ENCODE measurements around the gene PRKCG. TPM values are rescaled to one million over a fixed set of nuclear protein-coding genes. Genes with fewer than 3 reads are reported as not detected.

The PRKCG gene
- total RNA-seq, 1 donor from 2014 or later, result 1.2 TPM

DNA sequence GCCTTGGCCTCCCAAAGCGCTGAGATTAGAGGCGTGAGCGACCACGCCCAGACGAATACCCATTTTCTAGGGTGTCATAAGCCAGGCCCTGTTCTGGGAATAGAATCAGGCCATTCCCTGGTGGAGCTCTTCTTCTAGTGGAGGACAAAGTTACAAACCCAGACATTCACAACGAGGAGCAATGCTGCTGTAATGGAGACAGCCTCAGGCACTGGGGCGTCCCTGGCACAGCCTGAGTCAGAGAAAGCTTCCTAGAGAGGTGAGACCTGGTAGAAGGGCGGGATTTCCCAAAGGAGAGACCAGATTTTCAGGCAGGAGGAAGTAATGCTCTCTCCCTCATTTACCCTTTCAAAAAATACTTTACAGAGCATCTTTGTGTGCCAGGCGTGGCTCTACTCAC is 12.7 kb downstream of the PRKCG start:
- DNase-seq (ENCODE audit: low spot score in 2 of 2) (no peak), FAIRE-seq (no peak)

DNA sequence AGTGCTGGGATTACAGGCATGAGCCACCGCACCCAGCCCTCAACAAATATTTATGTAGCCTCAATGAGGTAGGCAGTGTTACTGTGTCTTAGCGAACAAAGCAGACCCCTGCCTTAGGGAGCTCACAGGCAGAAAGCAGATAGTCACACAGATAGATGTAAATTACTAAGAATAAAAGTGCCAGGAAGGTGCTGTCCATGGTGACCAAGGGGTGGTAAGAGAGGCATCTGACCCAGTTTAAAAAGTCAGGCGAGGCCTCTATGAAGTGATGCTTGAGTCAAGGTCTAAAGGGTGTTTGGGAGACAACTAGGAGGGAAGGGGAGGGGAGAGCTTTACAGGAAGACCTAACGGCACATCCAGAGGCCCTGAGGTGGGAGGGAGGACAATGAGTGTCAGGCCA is 14.7 kb downstream of the PRKCG start:
- no peak for FAIRE-seq
- no peak for DNase-seq (ENCODE audit: low spot score in 2 of 2)

DNA sequence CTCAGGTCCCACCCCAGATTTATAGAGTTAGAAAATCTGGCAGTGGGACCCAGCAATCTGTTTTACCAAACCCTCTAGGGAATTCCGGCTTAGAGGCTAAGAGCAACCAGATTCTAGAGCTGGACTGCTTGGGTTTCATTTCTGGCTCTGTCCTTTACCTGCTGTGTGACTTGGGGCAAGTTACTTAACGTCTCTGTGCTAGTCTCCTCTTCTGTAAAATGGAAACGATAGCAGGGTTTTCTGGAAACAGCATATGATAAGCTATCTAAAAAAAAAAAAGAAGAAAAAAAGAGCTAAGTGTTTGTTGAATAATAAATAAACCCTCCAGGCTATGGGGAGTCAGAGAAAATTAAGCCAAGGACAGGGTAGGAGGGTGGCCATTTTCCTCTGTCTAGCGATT is 15.5 kb downstream of the PRKCG start:
- FAIRE-seq, result no peak

DNA sequence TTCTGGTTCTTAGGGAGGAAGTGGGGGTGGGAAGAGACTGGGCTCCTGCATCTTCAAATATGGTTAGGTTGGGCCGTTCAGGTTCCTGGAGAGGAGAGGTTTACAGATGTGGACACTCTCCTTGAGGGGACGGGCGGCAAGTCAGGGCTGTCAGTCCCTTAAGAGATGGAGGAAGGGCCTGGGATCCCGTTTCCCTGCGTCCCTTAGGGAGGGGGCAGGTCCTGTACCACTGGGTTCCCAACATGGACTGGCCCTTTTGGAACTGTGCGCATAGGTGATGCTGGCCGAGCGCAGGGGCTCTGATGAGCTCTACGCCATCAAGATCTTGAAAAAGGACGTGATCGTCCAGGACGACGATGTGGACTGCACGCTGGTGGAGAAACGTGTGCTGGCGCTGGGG is 16.2 kb downstream of the PRKCG start:
- no peak for FAIRE-seq
- no peak for DNase-seq (ENCODE audit: low spot score in 2 of 2)

More for the DNA sequence above, 15.5 kb downstream of the PRKCG start:
- DNase-seq (ENCODE audit: low spot score in 2 of 2), result no peak

DNA sequence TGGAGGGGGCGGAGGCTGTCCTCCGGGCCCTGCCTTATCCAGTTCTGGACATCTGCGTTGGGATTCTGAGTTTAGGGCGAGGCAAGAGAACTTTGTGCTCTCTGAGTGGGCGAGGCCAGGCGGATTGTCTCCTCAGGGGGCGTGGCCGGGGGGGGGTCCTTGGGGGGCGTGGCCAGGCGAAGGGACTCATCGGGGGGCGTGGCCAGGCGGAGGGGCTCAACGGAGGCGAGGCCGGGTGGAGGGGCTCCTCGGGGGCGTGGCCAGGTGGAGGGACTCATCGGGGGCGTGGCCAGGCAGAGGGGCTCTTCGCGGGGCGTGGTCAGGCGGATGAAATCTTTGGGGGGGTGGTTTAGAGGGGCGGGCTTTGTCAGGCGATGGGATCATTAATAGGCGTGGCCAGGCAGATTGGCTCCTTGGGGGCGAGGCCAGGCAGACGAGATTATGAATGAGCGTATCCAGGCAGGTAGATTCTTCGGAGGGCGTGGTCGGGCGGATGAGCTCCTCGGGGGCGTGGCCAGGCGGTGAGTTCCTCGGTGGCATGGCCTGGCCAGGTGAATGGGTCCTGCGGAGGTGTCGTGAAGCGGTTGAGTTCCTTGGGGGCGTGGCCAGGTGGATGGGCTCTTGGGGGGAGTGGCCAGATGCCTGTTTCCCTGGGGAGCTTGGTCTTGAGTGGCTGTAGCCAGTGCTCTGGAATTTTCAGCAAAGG is 16.8 kb downstream of the PRKCG start:
- FAIRE-seq (no peak), DNase-seq (ENCODE audit: low spot score in 2 of 2) (no peak)

DNA sequence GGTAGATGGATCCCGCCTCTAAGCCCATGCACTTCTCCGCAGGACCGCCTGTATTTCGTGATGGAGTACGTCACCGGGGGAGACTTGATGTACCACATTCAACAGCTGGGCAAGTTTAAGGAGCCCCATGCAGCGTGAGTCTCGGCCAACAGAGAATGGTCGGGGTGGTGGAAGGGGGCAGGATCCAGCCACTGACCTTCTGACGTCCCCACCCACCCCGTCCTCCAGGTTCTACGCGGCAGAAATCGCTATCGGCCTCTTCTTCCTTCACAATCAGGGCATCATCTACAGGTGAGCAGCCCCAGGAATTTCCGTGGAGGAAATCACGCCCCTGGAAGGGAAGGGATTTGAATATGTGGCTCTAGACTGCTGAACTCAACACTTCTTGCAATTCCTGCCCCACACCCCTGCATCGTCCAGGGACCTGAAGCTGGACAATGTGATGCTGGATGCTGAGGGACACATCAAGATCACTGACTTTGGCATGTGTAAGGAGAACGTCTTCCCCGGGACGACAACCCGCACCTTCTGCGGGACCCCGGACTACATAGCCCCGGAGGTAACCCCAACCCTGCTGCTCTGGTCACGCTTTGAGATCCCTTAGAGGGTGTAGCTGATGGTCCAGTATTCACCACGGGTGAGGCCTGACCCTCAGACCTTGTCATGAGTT is 18.3 kb downstream of the PRKCG start:
- no peak for DNase-seq (ENCODE audit: low spot score in 2 of 2)
- no peak for FAIRE-seq

DNA sequence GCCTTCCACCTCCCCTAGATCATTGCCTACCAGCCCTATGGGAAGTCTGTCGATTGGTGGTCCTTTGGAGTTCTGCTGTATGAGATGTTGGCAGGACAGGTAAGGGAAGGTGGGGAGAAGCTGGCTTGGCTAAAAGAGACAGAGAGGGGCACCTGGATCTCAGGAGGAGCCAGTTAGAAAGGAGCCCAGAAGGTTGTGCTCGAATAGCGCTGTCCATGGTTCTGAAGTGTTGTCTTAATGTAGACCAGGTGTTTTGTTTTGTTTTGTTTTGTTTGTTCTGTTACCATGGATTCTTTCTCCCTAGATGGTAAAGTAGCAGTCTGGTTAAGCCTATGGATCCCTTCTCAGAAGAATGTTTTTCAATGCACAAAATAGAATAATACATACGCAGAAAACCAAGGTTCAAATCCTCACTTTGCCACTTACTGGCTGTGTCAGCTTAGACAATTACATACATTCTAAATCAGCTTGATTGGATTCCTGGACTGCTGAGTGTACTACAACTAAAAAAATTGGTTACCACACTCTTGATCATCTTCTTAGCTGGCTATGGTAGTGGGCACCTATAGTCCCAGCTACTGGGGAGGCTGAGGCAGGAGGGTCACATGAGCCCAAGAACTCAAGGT is 21.2 kb downstream of the PRKCG start:
- DNase-seq (ENCODE audit: low spot score in 2 of 2), result no peak
- no peak for FAIRE-seq

DNA sequence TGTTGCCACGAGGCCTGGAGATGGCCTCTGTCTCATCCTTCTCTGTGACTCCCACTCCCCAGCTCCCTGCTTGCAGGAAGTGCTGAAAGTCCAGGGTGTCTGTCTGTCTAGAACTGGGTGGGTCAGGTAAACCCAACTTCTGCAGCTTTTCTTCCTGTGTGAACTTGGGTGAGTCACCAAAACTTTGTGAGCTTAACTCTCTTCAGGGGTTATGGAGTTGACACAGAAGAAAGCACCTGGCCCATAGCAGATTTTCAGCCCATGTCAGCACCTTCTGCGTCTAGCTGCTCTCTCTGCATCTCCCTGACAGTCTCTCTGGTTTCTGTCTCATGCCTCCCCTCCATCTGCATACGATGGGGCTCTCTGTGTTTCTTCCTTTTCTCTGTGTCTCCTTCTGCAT is 22.9 kb downstream of the PRKCG start:
- no peak for FAIRE-seq

DNA sequence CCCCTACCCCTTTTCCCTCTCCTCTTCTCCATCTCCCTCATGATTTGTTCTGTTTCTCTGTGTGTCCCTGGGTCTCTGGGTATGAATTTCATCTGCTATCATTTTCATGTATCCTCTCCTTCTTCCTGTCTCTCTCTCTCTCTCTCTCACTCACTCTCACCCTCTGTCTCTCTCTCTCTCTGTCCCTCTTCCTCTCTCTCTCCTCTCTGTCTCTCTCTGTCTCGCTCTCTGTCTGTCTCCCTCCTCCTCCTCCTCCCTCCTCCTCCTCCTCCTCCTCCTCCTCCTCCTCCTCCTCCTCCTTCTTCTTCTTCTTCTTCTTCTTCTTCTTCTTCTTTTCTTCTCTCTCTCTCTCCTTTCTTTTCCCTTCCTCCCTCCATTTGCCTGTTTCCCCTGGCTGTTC is 23.8 kb downstream of the PRKCG start:
- FAIRE-seq, result no peak
- no peak for DNase-seq (ENCODE audit: low spot score in 2 of 2)

More for the DNA sequence above, 22.9 kb downstream of the PRKCG start:
- DNase-seq (ENCODE audit: low spot score in 2 of 2), result no peak

DNA sequence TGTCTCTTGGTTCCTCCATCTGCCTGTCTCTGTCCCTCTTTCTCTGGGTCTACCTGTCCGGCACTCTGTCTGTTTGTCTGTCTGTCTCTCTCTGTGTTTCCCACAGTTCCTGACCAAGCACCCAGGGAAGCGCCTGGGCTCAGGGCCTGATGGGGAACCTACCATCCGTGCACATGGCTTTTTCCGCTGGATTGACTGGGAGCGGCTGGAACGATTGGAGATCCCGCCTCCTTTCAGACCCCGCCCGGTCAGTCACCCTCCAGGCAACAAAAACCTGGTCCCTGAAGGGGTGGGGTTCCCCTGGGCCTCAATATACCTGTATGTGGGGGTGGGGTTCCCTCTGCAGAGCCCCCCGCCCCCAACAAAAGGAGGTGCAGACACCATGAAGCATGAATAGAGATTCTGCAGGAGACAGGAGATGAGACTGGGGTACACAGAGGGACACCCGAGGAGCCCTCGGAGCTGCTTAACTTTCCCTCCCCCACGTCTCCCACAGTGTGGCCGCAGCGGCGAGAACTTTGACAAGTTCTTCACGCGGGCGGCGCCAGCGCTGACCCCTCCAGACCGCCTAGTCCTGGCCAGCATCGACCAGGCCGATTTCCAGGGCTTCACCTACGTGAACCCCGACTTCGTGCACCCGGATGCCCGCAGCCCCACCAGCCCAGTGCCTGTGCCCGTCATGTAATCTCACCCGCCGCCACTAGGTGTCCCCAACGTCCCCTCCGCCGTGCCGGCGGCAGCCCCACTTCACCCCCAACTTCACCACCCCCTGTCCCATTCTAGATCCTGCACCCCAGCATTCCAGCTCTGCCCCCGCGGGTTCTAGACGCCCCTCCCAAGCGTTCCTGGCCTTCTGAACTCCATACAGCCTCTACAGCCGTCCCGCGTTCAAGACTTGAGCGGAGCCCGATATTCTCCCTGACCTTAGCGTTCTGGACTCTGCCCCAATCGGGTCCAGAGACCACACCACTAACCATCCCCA is 24.5 kb downstream of the PRKCG start:
- DNase-seq (ENCODE audit: low spot score in 2 of 2) (peak; percentile 74 to 79), FAIRE-seq (no peak)

DNA sequence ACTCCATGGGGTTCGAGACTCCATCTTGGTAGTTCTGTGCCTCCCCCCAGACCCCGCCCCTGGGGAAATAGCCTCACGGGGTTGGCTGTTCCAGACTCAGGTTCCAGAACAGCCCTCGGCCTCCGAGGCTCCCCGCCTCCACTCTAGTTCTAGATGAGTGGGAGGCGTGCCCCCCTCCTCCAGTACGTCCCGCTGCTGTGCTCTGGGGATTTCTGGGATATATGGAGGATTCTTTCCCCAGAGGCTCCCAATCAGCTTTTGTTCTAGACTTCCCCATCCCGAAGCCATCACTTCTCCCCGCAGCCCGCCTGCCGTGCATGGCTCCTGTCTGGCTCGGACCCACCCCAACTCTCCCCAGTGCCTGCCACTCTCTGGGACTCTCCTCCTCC is 25.2 kb downstream of the PRKCG start:
- DNase-seq (ENCODE audit: low spot score in 2 of 2), result no peak

DNA sequence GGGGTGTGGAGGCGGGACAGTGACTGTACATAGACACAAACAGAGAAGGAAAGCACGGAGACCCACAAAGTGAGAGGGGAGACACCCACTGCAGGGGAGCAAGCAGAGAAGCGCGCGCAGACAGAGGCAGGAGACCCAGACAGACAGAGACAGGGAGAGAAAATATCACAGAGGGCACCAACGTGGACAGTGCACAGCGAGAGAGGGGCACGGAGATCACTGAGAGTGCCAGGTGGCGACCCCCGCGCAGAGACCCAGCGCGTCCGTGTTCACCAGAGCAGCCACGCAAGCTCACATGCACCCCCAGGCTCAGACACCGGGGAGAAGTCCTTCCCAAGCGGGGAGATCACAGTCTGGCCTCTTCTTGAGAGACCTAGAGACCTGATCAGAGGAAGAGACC is 25.7 kb downstream of the PRKCG start:
- no peak for FAIRE-seq
- DNase-seq (ENCODE audit: low spot score in 2 of 2), result no peak

More for the DNA sequence above, 25.2 kb downstream of the PRKCG start:
- no peak for FAIRE-seq

DNA sequence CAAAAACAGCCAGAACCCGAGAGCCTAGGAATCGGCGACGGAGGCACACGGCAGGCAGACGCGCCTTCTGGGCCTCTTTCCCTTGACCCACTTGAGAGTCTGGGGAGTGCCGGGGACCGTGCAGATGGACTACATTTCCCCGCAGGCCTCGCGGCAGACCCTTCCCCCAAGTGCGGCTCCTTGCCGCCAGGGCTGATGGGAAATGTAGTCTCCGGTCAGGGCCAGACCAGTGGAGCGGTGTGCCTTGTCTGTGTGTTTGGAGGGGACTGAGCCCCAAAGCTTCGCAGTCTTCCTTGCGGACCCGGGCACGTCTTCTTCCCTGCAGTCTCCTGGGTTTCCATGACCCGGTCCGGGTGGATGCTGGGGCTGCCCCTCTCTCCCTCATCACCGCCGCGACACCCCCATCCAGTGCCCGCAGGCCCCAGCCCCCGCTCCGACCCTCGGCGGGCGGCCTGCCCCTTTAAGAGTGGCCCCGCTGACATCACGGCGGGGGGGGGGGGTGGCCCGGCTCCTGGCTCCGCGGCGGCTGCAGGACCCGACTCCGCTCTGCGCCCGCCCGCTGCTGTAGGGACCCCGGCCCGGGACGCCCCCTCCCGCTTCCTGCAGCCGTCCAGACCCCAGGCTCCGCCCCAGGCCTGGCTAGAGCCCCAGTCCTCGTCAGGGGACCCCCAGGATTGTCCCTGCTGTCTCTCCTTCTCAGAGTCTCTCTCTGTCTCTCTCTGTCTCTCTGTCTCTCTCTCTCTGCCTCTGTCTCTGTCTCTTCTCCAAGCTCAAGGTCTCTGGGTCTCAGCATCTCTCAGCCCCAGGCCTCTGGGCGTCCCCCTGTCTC is 26.3 kb downstream of the PRKCG start:
- DNase-seq (ENCODE audit: low spot score in 2 of 2) (peak; percentile 82 to 94), FAIRE-seq (no peak)

DNA sequence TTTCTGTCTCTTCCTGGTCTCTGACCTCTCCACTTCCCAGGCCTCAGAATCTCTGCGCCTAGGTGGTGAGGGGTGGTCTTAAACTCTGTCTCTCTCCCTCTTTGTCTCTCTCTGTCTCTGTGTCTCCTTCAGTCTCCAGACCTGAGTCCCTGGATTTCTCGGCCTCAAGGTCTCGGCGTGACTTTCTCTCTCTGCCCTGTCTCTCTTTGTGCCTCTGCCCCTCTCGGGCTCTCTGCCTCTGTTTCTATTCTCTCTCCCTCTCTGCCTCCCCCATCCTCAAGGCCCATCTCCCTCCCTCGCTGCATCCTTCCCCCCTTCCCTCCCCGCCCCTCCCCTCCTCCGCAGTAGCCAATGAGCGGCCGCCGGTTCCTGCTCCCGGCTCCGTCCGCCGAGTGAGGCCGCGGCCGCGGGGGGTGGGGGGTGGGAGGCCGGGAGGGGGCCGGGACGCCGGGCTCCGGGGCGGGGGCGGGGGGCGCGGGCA is 27.0 kb downstream of the PRKCG start, which contains the start of gene CACNG7:
Gene CACNG7, plus strand, starts transcription at position 344 of the 481 bp plus-strand sequence. CDS start 3,554 bp downstream, outside the sequence.
- FAIRE-seq, result no peak
- peak; percentile 82 to 88 for DNase-seq (ENCODE audit: low spot score in 2 of 2)

DNA sequence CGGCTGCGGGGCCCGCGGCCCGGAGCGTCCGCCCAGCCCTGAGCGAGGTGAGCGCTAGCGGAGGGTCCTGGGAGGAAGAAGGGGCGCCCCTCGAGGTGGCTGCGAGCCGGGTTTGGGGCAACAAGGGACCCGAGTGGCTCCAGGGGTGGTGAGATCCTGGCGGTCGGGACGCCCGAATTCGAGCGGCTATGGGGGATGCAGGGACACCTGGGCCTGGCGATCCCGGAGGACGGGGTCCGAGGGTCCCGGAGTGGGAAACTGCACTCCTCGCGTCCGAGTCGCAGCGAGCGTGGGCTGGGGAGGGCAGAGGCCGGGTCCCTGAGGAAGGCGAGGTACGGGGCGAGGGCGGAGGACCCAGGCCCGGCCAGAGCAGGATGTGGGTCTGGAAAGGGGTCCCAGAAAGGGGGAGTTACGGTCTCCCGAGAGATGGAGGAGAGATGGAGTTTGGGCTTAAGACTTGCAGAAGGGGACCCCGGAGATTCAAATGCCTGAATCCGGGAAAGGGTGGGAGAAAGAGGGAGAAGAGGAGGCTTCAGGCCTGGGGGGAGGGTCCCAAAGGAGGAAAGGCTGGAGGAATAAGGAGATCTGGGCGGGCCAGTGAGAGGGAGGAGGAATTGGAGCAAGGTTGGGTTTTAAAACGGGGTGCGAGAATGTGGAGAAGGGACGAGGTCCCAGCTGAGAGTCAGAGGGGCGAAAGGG is 27.6 kb downstream of the PRKCG start:
- DNase-seq (ENCODE audit: low spot score in 2 of 2), result no peak
- FAIRE-seq, result no peak

DNA sequence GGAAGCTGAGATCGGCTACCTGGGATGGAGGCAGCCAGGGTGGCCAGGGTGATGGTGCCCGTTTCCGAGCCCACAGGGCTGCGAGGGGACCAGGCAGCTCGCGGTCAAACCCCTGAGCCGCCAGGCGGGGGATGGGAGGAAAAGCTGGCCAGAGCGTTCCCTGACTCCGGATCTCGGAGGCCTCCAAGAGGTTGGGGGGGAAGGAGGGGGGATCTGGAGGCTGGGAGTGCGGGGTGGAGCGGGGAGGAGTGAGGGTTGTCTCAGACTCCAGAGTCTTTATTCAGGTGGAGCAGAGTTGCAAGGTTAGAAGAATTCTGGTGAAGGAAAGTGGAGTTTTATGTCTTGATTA is 28.1 kb downstream of the PRKCG start:
- FAIRE-seq (no peak), DNase-seq (ENCODE audit: low spot score in 2 of 2) (peak in 1 of 2 donors; percentile 28)

DNA sequence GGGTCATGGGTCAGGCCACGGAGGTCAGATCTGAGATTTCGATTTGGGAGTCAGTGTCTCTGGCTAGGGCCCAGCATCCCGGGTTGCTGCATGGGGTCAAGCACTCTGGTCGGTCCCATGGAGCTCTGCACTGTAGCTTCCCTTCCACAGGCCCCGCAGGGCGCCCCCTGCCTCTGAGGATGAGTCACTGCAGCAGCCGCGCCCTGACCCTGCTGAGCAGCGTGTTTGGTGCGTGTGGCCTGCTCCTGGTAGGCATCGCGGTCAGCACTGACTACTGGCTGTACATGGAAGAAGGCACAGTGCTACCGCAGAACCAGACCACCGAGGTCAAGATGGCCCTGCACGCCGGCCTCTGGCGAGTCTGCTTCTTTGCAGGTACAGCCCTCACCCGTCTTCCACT is 30.7 kb downstream of the PRKCG start:
- no peak for FAIRE-seq
- DNase-seq (ENCODE audit: low spot score in 2 of 2), result no peak

DNA sequence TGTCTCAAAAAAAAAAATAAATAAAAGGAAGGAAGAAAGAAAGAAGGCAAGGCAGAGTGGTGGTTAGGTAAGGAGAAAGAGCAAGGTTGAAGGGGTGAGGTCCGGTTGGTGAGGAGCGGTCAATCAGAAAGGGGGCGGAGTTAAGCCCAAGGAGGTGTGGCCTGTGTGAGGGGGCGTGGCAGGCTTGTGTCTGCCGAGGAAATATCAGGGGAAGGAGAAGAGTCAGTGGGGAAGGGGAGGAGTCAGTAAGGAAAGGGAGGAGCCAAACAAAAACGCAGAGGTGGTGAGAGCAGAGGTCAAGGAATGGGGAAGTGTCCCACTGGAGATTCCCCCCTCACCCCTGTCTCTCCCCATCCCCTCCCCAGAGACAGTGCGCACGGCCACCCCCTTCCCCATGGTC is 33.0 kb downstream of the PRKCG start:
- no peak for DNase-seq (ENCODE audit: low spot score in 2 of 2)
- no peak for FAIRE-seq

DNA sequence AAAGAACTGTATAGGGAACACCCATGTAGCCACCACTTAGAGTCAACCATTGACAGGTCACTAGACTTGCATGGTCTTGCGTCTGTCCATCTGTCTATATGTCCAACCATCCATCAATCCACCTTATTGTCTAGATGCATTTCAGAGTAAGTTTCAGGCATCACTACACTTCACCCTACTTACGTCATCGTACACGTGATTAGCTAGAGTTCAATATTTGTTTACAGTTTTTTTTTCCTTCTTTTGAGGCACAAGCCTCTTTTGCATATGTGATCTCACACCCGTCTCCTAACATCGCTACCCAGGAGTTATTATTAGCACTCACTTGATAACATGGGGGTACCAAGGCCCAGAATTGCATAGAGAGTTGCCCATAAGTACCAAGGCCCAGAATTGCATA is 34.0 kb downstream of the PRKCG start:
- FAIRE-seq, result no peak
- no peak for DNase-seq (ENCODE audit: low spot score in 2 of 2)
